ENCODE measurements around the gene UQCRC1.

DNA sequence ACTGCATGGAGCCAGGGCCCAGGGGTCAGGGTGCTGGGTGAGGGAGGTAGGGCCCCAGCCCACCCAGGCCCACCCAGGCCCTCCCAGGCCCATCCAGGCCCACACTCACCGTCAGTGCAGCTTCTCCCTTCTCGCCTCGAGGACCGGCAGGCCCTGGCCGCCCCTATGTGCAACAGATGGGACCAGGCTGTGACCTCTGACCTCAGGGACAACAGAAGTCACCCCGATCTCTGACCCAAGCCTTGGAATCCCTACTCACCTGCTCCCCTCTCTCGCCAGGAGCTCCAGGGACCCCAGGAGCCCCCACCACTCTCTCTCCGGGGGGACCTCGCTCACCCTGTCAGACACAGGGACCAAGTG, 43.1 kb downstream of the UQCRC1 start:
- TF ChIP-seq POLR2A (IDR thresholded peaks at IDR 0.05) (no peak), EP300 (IDR thresholded peaks at IDR 0.05; ENCODE audit: low read depth) (no peak), POLR2AphosphoS5 (IDR thresholded peaks at IDR 0.05) (no peak)
- TF ChIP-seq, protein P1, sequence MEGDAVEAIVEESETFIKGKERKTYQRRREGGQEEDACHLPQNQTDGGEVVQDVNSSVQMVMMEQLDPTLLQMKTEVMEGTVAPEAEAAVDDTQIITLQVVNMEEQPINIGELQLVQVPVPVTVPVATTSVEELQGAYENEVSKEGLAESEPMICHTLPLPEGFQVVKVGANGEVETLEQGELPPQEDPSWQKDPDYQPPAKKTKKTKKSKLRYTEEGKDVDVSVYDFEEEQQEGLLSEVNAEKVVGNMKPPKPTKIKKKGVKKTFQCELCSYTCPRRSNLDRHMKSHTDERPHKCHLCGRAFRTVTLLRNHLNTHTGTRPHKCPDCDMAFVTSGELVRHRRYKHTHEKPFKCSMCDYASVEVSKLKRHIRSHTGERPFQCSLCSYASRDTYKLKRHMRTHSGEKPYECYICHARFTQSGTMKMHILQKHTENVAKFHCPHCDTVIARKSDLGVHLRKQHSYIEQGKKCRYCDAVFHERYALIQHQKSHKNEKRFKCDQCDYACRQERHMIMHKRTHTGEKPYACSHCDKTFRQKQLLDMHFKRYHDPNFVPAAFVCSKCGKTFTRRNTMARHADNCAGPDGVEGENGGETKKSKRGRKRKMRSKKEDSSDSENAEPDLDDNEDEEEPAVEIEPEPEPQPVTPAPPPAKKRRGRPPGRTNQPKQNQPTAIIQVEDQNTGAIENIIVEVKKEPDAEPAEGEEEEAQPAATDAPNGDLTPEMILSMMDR (IDR thresholded peaks at IDR 0.05): no peak
